ENCODE measurements around the gene ERCC4.

Gene ERCC4

DNA sequence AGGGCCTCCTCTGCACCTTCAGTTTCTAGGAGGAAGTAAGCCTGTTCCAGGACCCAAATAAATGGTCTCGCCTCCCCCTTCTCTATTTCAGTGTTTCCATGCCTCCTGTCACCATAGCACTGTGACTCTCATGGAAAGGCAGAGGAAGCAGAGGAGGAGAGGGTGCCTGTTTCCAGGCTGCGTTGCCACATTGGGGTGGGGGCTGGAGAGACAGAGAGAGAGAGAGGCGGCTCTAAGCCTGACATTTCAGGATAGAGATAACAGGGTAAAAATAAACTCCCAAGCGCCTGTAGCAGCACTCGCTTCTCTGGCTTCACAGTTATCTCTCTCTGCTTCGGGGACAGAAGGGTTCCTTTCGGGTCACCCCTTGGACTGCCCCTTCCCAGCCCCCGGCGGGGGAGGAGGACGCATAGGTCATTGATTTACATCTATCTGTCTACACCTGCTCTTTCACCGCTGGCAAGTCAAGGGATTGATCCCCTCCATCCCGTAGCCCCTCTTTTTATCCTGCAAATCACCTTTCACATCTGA is 80.0 kb downstream of the ERCC4 start:
- no peak for ATAC-seq

GRCh38 chr16:14001521-14001920 is 81.6 kb downstream of the ERCC4 start:
- Mint-ChIP-seq H3K36me3 (ENCODE audit: low read depth) (no peaks in the 10 kb centered on the region), H3K27ac (no peak overlapping the region), H3K4me3 (no peak overlapping the region), H3K4me1 (peaks cover 13% of the 10 kb centered on the region), H3K27me3 (peaks cover 6% of the 10 kb centered on the region), H3K9me3 (no peaks in the 10 kb centered on the region)
- ATAC-seq (no peak), DNase-seq (no peak)

More for the DNA sequence above, 80.0 kb downstream of the ERCC4 start:
- peaks cover 3% of the 10 kb centered on the region for H3K27me3 Mint-ChIP-seq
- no peak overlapping the region for H3K4me3 Mint-ChIP-seq
- H3K9me3 Mint-ChIP-seq = no peaks in the 10 kb centered on the region
- no peak for DNase-seq
- H3K36me3 Mint-ChIP-seq (ENCODE audit: low read depth) = no peaks in the 10 kb centered on the region
- peaks cover 13% of the 10 kb centered on the region for H3K4me1 Mint-ChIP-seq
- no peak overlapping the region for H3K27ac Mint-ChIP-seq
